Upper lobe of right lung (tissue), 1 donor: ENCODE measurements around the gene GRK5. TPM values are rescaled to one million over a fixed set of nuclear protein-coding genes. Genes with fewer than 3 reads are reported as not detected.
"Not testable (repeated sequence)": the region's sequence is repeated elsewhere in the genome, so short reads cannot be mapped to it uniquely, and the experiment has no call there.

Experiments used
- ATAC-seq: fragments of 200-7000 bp; cut with Tn5 transposase; one replicate; pipeline ENCODE4 v1.9.1; 2020; ENCODE audit warnings: mild to moderate bottlenecking, moderate library complexity
- DNase-seq: peaks from one replicate; pipeline ENCODE4 v3.0.0-alpha.2; 2020
- H3K27ac ChIP-seq: fragments of 200-600 bp; one replicate; pipeline ENCODE4 v1.8.0; 2022
- H3K27me3 ChIP-seq: fragments of 200-600 bp; one replicate; pipeline ENCODE4 v1.8.0; 2022; ENCODE audit warnings: mild to moderate bottlenecking
- H3K36me3 ChIP-seq: fragments of 200-600 bp; one replicate; pipeline ENCODE4 v1.8.0; 2022
- H3K4me1 ChIP-seq: fragments of 200-600 bp; one replicate; pipeline ENCODE4 v1.8.0; 2022
- H3K4me3 ChIP-seq: fragments of 200-600 bp; one replicate; pipeline ENCODE4 v1.8.0; 2022; ENCODE audit warnings: mild to moderate bottlenecking
- H3K9me3 ChIP-seq: fragments of 200-600 bp; one replicate; pipeline ENCODE4 v1.8.0; 2022
- intact Hi-C: fragments of 100-400 bp; cut with DNase I; formaldehyde crosslinking; loops from one replicate; pipeline ENCODE4 v1.11.0; 2022
- total RNA-seq: library from RNA; stranded (reverse); fragmentation: NEBNext Ultra II Directional; extraction: Animal tissue kit (Norgen Biotek cat#: 25700); gene quantifications from one replicate; pipeline ENCODE4 v1.2.1, GENCODE V29; 2021
- TF ChIP-seq, protein P1 (sequence below): fragments of 200-600 bp; IDR thresholded peaks from one replicate; pipeline ENCODE4 v1.8.0; 2022; ENCODE audit warnings: antibody characterized with exemption
- donor health status: DM: no; HTN: yes; CAD: no; lungs with severe emphysema.

The GRK5 gene
- total RNA-seq, 1 donor from 2014 or later: 83.5 TPM

DNA sequence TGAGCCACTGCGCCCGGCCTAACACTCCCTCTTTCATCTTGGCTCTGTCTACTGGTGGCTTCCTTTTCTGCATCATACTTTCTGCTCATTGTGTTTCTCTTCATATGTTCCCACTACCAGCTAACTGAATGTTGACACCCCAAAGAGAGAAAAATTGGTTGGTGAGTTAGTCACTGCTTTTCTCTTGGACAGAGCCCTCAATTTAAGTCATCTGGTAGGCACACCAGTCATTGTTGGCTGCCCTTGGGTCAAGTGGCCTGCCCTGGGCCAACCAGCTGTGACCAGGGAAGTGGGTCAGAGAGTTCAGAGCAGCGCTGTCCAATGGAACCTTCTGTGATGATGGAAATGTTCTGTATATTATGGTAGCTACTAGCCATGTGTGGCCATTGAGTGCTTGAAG lies 52.0 kb downstream of the GRK5 start:
- no peaks in the 10 kb centered on the region for H3K9me3 ChIP-seq
- H3K27ac ChIP-seq: no peak overlapping the region
- H3K4me1 ChIP-seq: peaks cover 21% of the 10 kb centered on the region
- no peaks in the 10 kb centered on the region for H3K36me3 ChIP-seq
- intact Hi-C loops: no loop called here
- TF ChIP-seq, protein P1, sequence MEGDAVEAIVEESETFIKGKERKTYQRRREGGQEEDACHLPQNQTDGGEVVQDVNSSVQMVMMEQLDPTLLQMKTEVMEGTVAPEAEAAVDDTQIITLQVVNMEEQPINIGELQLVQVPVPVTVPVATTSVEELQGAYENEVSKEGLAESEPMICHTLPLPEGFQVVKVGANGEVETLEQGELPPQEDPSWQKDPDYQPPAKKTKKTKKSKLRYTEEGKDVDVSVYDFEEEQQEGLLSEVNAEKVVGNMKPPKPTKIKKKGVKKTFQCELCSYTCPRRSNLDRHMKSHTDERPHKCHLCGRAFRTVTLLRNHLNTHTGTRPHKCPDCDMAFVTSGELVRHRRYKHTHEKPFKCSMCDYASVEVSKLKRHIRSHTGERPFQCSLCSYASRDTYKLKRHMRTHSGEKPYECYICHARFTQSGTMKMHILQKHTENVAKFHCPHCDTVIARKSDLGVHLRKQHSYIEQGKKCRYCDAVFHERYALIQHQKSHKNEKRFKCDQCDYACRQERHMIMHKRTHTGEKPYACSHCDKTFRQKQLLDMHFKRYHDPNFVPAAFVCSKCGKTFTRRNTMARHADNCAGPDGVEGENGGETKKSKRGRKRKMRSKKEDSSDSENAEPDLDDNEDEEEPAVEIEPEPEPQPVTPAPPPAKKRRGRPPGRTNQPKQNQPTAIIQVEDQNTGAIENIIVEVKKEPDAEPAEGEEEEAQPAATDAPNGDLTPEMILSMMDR: no peak
- no peak for ATAC-seq
- no peak for DNase-seq
- H3K4me3 ChIP-seq: no peak overlapping the region
- no peaks in the 10 kb centered on the region for H3K27me3 ChIP-seq

DNA sequence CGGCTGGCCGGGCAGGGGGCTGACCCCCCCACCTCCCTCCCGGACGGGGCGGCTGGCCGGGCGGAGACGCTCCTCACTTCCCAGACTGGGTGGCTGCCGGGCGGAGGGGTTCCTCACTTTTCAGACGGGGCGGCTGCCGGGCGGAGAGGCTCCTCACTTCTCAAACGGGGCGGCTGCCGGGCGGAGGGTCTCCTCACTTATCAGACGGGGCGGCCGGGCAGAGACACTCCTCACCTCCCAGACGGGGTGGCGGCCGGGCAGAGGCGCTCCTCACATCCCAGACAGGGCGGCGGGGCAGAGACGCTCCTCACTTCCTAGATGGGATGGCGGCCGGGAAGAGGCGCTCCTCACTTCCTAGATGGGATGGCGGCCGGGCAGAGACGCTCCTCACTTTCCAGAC lies 53.6 kb downstream of the GRK5 start:
- ATAC-seq, DNase-seq, H3K9me3 ChIP-seq, H3K36me3 ChIP-seq, H3K27ac ChIP-seq, H3K27me3 ChIP-seq, intact Hi-C loops, H3K4me3 ChIP-seq: not testable (repeated sequence)
- H3K4me1 ChIP-seq: peaks cover 22% of the 10 kb centered on the region

DNA sequence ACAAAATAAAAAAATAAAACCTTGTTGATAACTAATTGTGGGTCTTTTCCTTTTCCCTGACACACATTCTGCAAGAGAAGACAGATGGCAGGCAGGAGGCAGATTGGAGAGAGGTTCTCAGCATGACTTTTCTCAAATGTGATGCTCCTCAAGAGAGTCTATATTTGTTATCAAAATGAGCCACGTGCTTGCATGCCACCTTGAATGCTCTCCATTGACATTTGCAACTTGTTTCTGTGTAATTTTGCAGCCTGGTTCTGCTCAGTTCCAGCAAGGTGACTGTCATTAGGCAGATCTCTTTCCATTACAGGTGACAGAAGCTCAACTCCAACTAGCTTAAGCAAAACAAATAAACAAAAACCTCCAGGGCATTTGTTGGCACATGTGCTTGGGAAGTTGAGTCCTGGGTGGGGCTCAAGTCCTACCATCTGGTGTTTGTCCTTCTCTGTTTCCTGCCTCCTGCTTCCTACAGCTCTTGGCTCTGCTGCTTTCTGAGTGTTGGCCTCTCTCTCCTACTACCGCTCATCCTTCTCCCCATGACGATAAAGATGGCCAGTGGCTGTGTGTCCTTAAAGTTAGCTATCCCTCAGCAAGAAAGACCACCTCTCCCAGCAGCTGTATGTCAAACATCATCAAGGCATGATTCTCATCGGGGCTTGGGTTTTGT lies 56.7 kb downstream of the GRK5 start:
- Histone ChIP-seq H3K9me3 (no peaks in the 10 kb centered on the region), H3K27me3 (no peaks in the 10 kb centered on the region), H3K4me1 (peaks cover 24% of the 10 kb centered on the region), H3K4me3 (no peak overlapping the region), H3K36me3 (no peaks in the 10 kb centered on the region), H3K27ac (peak overlapping the region; percentile 61)
- intact Hi-C loops: no loop called here
- no peak for DNase-seq
- ATAC-seq: peak; percentile 52
- TF ChIP-seq, protein P1: no peak

DNA sequence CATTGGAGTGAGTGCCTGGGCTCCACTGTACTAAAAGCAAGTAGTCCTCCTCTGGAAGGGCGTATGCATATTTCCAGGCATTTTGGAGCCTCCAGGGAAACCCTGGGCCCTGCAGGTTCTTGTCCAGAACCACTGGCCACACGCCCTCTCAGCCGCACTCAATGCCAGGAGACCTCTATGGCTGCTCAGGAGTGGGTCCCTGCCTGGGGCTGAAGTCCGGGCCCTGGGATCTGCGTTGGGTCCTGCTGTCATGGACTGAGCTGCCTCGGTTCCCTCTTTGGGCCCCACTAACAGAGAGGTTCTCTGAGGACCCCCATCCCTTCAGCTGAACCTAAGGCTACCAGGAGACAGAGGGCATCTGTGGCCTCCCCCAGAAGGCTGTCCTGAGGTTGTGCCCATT lies 58.3 kb downstream of the GRK5 start:
- Histone ChIP-seq H3K4me3 (no peak overlapping the region), H3K9me3 (no peaks in the 10 kb centered on the region), H3K27ac (peak overlapping the region; percentile 61), H3K27me3 (no peaks in the 10 kb centered on the region), H3K36me3 (no peaks in the 10 kb centered on the region), H3K4me1 (peaks cover 40% of the 10 kb centered on the region)
- intact Hi-C loops: no loop called here
- ATAC-seq (no peak), DNase-seq (no peak)
- TF ChIP-seq, protein P1: no peak

DNA sequence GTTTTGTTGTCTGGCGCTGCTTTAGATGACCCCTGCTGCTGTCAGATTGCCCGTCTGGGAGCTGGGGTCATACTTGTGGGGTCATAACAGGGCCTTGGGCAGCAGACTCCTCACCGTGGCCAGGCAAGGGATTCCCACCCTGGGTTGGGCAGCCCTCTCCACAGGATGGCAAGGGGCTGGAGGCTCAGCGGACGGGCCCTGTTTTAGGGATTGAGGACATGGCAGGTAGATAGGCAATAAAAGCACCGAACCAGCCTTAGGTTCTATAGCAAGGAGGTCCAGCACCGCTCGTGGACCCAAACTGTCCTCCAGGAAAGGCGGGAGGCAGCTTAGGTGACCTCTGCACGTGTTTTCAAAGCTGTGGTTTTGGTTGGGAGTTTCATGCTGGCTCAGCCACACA lies 60.0 kb downstream of the GRK5 start:
- peaks cover 56% of the 10 kb centered on the region for H3K4me1 ChIP-seq
- intact Hi-C loops: no loop called here
- H3K9me3 ChIP-seq: no peaks in the 10 kb centered on the region
- no peak for DNase-seq
- ATAC-seq: no peak
- no peak overlapping the region for H3K27ac ChIP-seq
- TF ChIP-seq, protein P1: no peak
- H3K36me3 ChIP-seq: no peaks in the 10 kb centered on the region
- no peaks in the 10 kb centered on the region for H3K27me3 ChIP-seq
- H3K4me3 ChIP-seq: no peak overlapping the region

DNA sequence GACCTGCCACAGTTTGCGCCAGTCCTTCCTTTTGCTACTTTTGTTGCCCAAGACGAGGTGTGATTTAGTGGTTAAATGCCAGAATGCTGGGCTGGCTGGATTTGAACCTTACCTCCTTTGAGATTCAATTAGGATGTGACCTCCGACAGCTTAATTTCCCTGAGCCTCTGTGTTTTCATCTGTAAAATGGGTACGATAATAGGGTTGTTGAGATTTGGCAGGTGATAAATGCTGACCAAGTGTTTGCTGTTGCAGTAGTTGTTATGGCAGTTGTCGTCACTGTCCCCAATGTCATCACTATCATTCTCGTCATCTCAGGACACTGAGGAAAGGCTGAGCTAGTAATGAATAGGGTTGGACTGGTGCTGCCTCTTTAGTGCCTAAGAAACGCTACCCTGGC lies 61.1 kb downstream of the GRK5 start:
- DNase-seq (no peak), ATAC-seq (no peak)
- no peak overlapping the region for H3K4me3 ChIP-seq
- no peaks in the 10 kb centered on the region for H3K36me3 ChIP-seq
- H3K27ac ChIP-seq: peak overlapping the region; percentile 85
- intact Hi-C loops: no loop called here
- H3K9me3 ChIP-seq: no peaks in the 10 kb centered on the region
- TF ChIP-seq, protein P1: no peak
- H3K27me3 ChIP-seq: no peaks in the 10 kb centered on the region
- H3K4me1 ChIP-seq: peaks cover 66% of the 10 kb centered on the region
